ENCODE measurements around the gene GAB4. TPM values are rescaled to one million over a fixed set of nuclear protein-coding genes. Genes with fewer than 3 reads are reported as not detected.

The GAB4 gene
- total RNA-seq, 2 donors from 2014 or later, result not detected

GRCh38 chr22:16962501-16962900 is 45.5 kb downstream of the GAB4 start:
- Histone ChIP-seq H3K4me3 (no peak overlapping the region), H3K27me3 (no peaks in the 10 kb centered on the region), H3K36me3 (no peaks in the 10 kb centered on the region), H3K4me1 (no peaks in the 10 kb centered on the region), H3K9ac (ENCODE audit: low read depth in 2 of 2, low read length in 2 of 2) (no peak overlapping the region), H3K27ac (no peak overlapping the region), H3K9me3 (no peaks in the 10 kb centered on the region)
- no peak for TF ChIP-seq CTCF (IDR thresholded peaks at IDR 0.05)
- intact Hi-C loops (cut with DNase I), result no loop called here
- no peak for DNase-seq

DNA sequence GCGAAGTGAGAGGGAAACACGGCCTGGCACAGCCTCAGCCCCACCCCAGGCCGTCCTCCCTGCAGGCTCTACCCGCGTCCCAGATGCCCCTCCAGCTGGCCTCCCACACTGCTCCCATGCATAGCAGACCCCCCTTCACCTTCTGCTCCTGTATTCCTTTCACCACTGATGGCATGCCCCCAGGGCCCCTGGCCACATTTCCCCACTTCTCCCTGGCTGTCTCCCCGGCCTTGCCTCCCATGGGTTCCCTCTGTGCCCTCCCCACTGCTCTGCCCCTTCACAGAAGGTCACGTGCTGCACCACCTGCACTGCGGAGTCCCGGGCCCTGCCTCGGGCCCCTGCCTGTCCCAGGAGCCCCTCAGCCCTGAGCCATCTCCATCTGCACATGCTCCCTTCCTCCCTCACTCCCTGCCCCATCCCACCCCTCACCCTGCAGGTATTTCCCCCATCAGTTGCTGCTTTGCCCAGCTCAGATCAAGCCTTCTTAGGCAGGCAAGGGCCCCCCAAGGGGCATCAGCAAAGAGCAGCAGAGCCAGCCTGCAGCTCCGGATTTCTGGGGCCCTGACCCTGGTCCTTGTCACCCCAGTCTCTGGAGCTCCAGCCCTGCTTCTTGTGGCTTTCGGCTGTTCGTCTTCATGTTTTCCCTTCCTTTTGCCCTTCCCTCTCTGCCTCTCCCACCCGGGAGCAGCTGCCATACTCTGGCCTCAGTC is 46.4 kb downstream of the GAB4 start:
- H3K27ac ChIP-seq, result no peak overlapping the region
- no peak for DNase-seq
- H3K9me3 ChIP-seq, result no peaks in the 10 kb centered on the region
- H3K9ac ChIP-seq (ENCODE audit: low read depth in 2 of 2, low read length in 2 of 2), result no peak overlapping the region
- no peak overlapping the region for H3K4me3 ChIP-seq
- intact Hi-C loops (cut with DNase I), result no loop called here
- TF ChIP-seq CTCF (IDR thresholded peaks at IDR 0.05), result no peak
- H3K27me3 ChIP-seq, result no peaks in the 10 kb centered on the region
- H3K36me3 ChIP-seq, result no peaks in the 10 kb centered on the region
- no peaks in the 10 kb centered on the region for H3K4me1 ChIP-seq

- H3K9ac ChIP-seq (ENCODE audit: low read depth in 2 of 2, low read length in 2 of 2), result no peak overlapping the region
- H3K36me3 ChIP-seq, result no peaks in the 10 kb centered on the region
- no peak overlapping the region for H3K4me3 ChIP-seq
- no peaks in the 10 kb centered on the region for H3K9me3 ChIP-seq
- H3K27ac ChIP-seq, result no peak overlapping the region
- DNase-seq, result no peak
- intact Hi-C loops (cut with DNase I), result no loop called here
- H3K4me1 ChIP-seq, result no peaks in the 10 kb centered on the region
- no peak for TF ChIP-seq CTCF (IDR thresholded peaks at IDR 0.05)
- no peaks in the 10 kb centered on the region for H3K27me3 ChIP-seq
Measured at GRCh38 chr22:16960884-16961249, 47.2 kb downstream of the GAB4 start.

GRCh38 chr22:16960220-16960883 is 47.7 kb downstream of the GAB4 start:
- no peak for DNase-seq
- no peaks in the 10 kb centered on the region for H3K27me3 ChIP-seq
- H3K9me3 ChIP-seq, result no peaks in the 10 kb centered on the region
- H3K9ac ChIP-seq (ENCODE audit: low read depth in 2 of 2, low read length in 2 of 2), result no peak overlapping the region
- TF ChIP-seq CTCF (IDR thresholded peaks at IDR 0.05), result no peak
- H3K4me3 ChIP-seq, result no peak overlapping the region
- H3K4me1 ChIP-seq, result no peaks in the 10 kb centered on the region
- H3K27ac ChIP-seq, result no peak overlapping the region
- intact Hi-C loops (cut with DNase I), result no loop called here
- H3K36me3 ChIP-seq, result no peaks in the 10 kb centered on the region

DNA sequence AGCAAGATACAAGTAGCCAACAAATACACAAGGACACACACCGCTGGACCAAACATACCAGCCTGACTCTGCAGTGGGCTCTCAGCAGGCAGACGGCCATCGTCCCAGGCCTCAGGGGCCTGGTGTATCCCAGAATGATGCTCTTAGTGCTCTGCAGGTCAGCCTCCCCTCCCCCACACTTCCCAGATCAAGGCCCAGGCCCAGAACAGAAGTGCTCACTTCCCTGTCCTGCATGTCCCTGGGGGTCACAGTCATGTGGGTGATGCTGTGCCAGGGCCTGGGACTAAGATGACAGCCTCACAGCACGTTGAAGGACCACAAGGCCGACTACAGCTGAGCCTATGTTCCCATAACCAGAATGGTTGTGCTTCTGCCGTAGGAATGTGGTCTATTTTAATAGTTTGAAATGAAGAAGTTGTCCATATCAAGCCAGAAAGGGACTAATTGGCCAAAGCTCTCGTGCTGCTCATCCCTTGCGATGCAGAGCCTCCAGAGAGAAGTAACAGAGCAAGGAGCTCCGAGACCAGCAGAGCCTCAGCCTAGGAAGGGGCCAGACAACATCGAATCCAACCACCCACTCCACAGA is 48.6 kb downstream of the GAB4 start:
- no peak for TF ChIP-seq CTCF (IDR thresholded peaks at IDR 0.05)
- H3K27ac ChIP-seq, result no peak overlapping the region
- no peaks in the 10 kb centered on the region for H3K27me3 ChIP-seq
- no peak overlapping the region for H3K9ac ChIP-seq (ENCODE audit: low read depth in 2 of 2, low read length in 2 of 2)
- H3K4me1 ChIP-seq, result no peaks in the 10 kb centered on the region
- intact Hi-C loops (cut with DNase I), result no loop called here
- no peaks in the 10 kb centered on the region for H3K36me3 ChIP-seq
- no peak for DNase-seq
- no peaks in the 10 kb centered on the region for H3K9me3 ChIP-seq
- no peak overlapping the region for H3K4me3 ChIP-seq

Measured in colonic mucosa (tissue), 4 donors.